DND-41 (cell line): ENCODE results near the gene IGFBP4.

Source experiments
- CTCF ChIP-seq: IDR thresholded peaks from 2 replicates; pipeline ENCODE4 v1.5.1; 2012; ENCODE audit warnings: borderline replicate concordance, low read length, moderate library complexity, mild to moderate bottlenecking; ENCODE audit not compliant: poor library complexity, severe bottlenecking; ENCODE audit errors: extremely low read depth
- EZH2 ChIP-seq: IDR thresholded peaks from 3 replicates; pipeline ENCODE4 v1.6.1; 2012; ENCODE audit warnings: borderline replicate concordance, low read depth, mild to moderate bottlenecking, moderate library complexity, low read length, inconsistent platforms; ENCODE audit not compliant: severe bottlenecking

GRCh38 chr17:40456396-40456951 is 13.2 kb downstream of the IGFBP4 start:
- TF ChIP-seq CTCF (no peak), EZH2 (no peak)
